ENCODE measurements around the gene SOD3. TPM values are rescaled to one million over a fixed set of nuclear protein-coding genes. Genes with fewer than 3 reads are reported as not detected.

Gene SOD3
- total and polyA plus RNA-seq, 2 of the 8 experiments (the other 6 are each of a cell fraction or from before 2014, with no cell fraction given): 4.9 TPM

Small RNAs within 50 kb of the gene (small RNA-seq; reads per million reads assigned to genes)
- not detected for gene AC006390.1 (ENCODE audit: insufficient read depth)

Other genes starting within 250 kb of the SOD3 start
- 264 and 286 TPM in 2 replicates for gene DHX15, start 211.0 kb upstream of the SOD3 start, total RNA-seq (2021; fragmentation: NEBNext Ultra II Directional; extraction: Animal tissue kit (Norgen Biotek cat#: 25700))
- gene DHX15, start 211.0 kb upstream of the SOD3 start, polyA plus RNA-seq (2011; rRNA removed): 89.2 and 126 TPM in 2 replicates
- 5.6 and 5.8 TPM in 2 replicates for gene CCDC149, start 117.5 kb downstream of the SOD3 start, total RNA-seq (2021; fragmentation: NEBNext Ultra II Directional; extraction: Animal tissue kit (Norgen Biotek cat#: 25700))
- 1.8 and 2.2 TPM in 2 replicates for gene CCDC149, start 117.5 kb downstream of the SOD3 start, polyA plus RNA-seq (2011; rRNA removed)
- gene LGI2, start 235.4 kb downstream of the SOD3 start, total RNA-seq (2021; fragmentation: NEBNext Ultra II Directional; extraction: Animal tissue kit (Norgen Biotek cat#: 25700)): 4.0 and 4.8 TPM in 2 replicates
- gene LGI2, start 235.4 kb downstream of the SOD3 start, polyA plus RNA-seq (2011; rRNA removed): 1.4 and 2.3 TPM in 2 replicates